Testis (tissue), 3 donors: ENCODE results near the gene TMEM209. TPM values are rescaled to one million over a fixed set of nuclear protein-coding genes. Genes with fewer than 3 reads are reported as not detected.

Experiments
- DNase-seq: peaks from one replicate; pipeline ENCODE4 v3.0.0-alpha.2; 2019
- H3K27ac ChIP-seq, 2 donors: fragments of 200-600 bp; sonication (generic); one replicate each; pipeline ENCODE4 v1.5.1; 2019
- H3K27me3 ChIP-seq: fragments of 200-600 bp; sonication (generic); one replicate; pipeline ENCODE4 v1.5.1; 2019
- H3K36me3 ChIP-seq: fragments of 200-600 bp; sonication (generic); one replicate; pipeline ENCODE4 v1.5.1; 2017; ENCODE audit warnings: low read depth; ENCODE audit errors: missing control alignments
- H3K4me1 ChIP-seq: fragments of 200-600 bp; sonication (generic); one replicate; pipeline ENCODE4 v1.5.1; 2019
- H3K4me3 ChIP-seq, 2 donors: fragments of 200-600 bp; sonication (generic); one replicate each; pipeline ENCODE4 v1.5.1; 2017 to 2019
- H3K9me3 ChIP-seq: fragments of 200-600 bp; sonication (generic); one replicate; pipeline ENCODE4 v1.5.1; 2017
- CTCF ChIP-seq, 3 experiments: fragments of 450-650 bp in 2 of 3; fragments of 200-600 bp in 1 of 3; sonication (generic) in 1 of 3; IDR thresholded peaks; one replicate each; pipeline ENCODE4 v1.5.1; 2016 to 2019; ENCODE audit warnings: antibody characterized with exemption in 3 of 3, mild to moderate bottlenecking in 2 of 3, moderate library complexity in 1 of 3
- POLR2A ChIP-seq: fragments of 450-650 bp; IDR thresholded peaks from one replicate; pipeline ENCODE4 v1.6.1; 2017; ENCODE audit warnings: antibody characterized with exemption, mild to moderate bottlenecking, moderate library complexity
- WGBS, 2 donors: methylation state at CpG; one replicate each; pipeline ENCODE4 v1.1.5; 2018; 5-methylcytosine and 5-hydroxymethylcytosine counted together
- intact Hi-C: fragments of 100-400 bp; cut with DNase I; formaldehyde crosslinking; loops from one replicate; pipeline ENCODE4 v1.15.1; 2023; ENCODE audit warnings: low total_unique reads
- polyA plus RNA-seq: library from polyadenylated mRNA; stranded (reverse); fragments of 350-450 nt; fragmentation: Illumina TruSeq; extraction: RNeasy Lipid Tissue Mini Kit (QIAGEN cat#74804); gene quantifications from one replicate; pipeline ENCODE4 v1.2.3, GENCODE V29; 2014; ENCODE audit warnings: low read depth, low replicate concordance; ENCODE audit not compliant: insufficient read depth
- total RNA-seq, 2 donors: library from RNA; depleted of rRNA; stranded (reverse); fragments of >200 nt; gene quantifications; one replicate each; pipeline ENCODE4 v1.2.3, GENCODE V29; 2016

TMEM209 gene
- total and polyA plus RNA-seq, 3 donors from 2014 or later = 28.4 to 37.5 (median 33.8) TPM

GRCh38 chr7:130145424-130146100 lies 59.6 kb downstream of the TMEM209 start:
- TF ChIP-seq CTCF (IDR thresholded peaks at IDR 0.05) (no peak), POLR2A (no peak)
- intact Hi-C loops = no loop called here
- H3K4me3 ChIP-seq = no peak overlapping the region
- no peaks in the 10 kb centered on the region for H3K27me3 ChIP-seq
- no peak for DNase-seq
- peaks cover 16% of the 10 kb centered on the region for H3K4me1 ChIP-seq
- H3K27ac ChIP-seq = no peak overlapping the region
- 82 to 91% methylated on average over 14 of the region's 14 CpGs for WGBS, 2 donors
- H3K9me3 ChIP-seq = no peaks in the 10 kb centered on the region
- H3K36me3 ChIP-seq = no peaks in the 10 kb centered on the region

GRCh38 chr7:130144312-130145171 lies 60.7 kb downstream of the TMEM209 start:
- TF ChIP-seq POLR2A = no peak
- no peak for TF ChIP-seq CTCF (IDR thresholded peaks at IDR 0.05)
- intact Hi-C loops = no loop called here
- no peak for DNase-seq
- Histone ChIP-seq H3K9me3 (no peaks in the 10 kb centered on the region), H3K4me3 (no peak overlapping the region), H3K36me3 (no peaks in the 10 kb centered on the region), H3K4me1 (peaks cover 16% of the 10 kb centered on the region), H3K27me3 (no peaks in the 10 kb centered on the region), H3K27ac (no peak overlapping the region)
- 72 to 81% methylated on average over 11 to 14 of the region's 14 CpGs for WGBS, 2 donors

GRCh38 chr7:130143986-130144311 lies 61.3 kb downstream of the TMEM209 start:
- peaks cover 16% of the 10 kb centered on the region for H3K4me1 ChIP-seq
- intact Hi-C loops = no loop called here
- H3K36me3 ChIP-seq = no peaks in the 10 kb centered on the region
- H3K27ac ChIP-seq = no peak overlapping the region
- H3K27me3 ChIP-seq = no peaks in the 10 kb centered on the region
- TF ChIP-seq CTCF (IDR thresholded peaks at IDR 0.05) (no peak), POLR2A (no peak)
- no peaks in the 10 kb centered on the region for H3K9me3 ChIP-seq
- WGBS, 2 donors = 88% methylated on average over 3 of the region's 3 CpGs
- DNase-seq = no peak
- H3K4me3 ChIP-seq = no peak overlapping the region

- H3K27me3 ChIP-seq = no peaks in the 10 kb centered on the region
- no peak for TF ChIP-seq CTCF (IDR thresholded peaks at IDR 0.05)
- no peak for TF ChIP-seq POLR2A
- no peaks in the 10 kb centered on the region for H3K9me3 ChIP-seq
- no peak overlapping the region for H3K27ac ChIP-seq
- no peak overlapping the region for H3K4me3 ChIP-seq
- no peaks in the 10 kb centered on the region for H3K36me3 ChIP-seq
- WGBS, 2 donors = 94 to 97% methylated on average over 4 to 5 of the region's 5 CpGs
- no peak for DNase-seq
- intact Hi-C loops = no loop called here
- peaks cover 16% of the 10 kb centered on the region for H3K4me1 ChIP-seq
These were observed 61.9 kb downstream of the TMEM209 start for GRCh38 chr7:130143334-130143732.
